Right forelimb (tissue), 1 donor: ENCODE measurements around the gene LGR6.

Source experiments
- DNase-seq: peaks from one replicate; pipeline ENCODE4 v3.0.0-alpha.2; 2018

The LGR6 gene

GRCh38 chr1:202302166-202302565 is 108.6 kb downstream of the LGR6 start:
- no peak for DNase-seq

- DNase-seq = no peak
Measured at GRCh38 chr1:202304375-202304774, 110.8 kb downstream of the LGR6 start.

DNA sequence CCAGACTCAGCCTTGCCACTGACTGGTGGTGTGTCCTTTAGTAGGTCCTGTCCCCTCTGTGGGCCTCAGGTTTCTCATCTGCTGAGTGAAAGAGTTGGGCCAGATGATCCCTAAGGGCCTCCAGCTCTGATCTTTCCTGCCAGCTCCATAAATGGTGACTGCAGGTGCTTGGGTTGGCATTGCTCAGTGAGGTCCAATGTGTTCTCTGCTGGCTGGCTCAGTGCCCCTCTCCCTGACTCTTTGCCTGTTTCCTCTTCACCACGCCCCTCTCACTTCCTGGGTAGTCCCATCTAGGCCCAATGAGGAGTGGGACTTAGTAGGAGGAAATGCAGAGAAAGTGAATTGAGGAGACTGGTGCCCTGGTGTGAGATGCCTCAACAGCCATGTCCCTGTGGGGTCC is 111.6 kb downstream of the LGR6 start:
- DNase-seq = no peak

- DNase-seq = no peak
Measured at GRCh38 chr1:202306535-202307345, 113.1 kb downstream of the LGR6 start.

DNA sequence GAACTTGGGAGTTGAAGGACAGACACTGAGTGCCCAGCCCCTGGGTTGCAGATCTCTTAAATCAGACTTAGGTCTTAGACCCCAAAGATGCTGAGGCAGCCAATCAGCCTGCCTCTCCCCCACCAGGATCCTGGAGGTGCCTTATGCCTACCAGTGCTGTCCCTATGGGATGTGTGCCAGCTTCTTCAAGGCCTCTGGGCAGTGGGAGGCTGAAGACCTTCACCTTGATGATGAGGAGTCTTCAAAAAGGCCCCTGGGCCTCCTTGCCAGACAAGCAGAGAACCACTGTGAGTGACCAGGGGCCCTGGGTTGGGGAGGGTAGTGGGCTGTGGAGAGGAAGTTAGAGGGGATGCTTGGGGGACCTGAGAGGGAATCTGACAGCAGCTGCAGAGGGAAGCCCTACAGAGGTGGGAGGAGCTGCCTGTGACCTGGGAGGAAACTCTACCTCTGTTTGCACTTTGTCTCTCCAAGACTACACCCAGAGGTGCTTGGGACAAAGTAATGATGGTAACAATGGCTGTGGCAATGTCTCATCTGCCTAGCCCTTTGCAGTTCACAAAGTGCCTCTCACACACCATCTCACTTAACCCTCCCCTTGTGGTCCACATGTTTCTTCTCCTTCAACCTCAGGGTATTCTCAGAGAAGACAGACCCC is 116.6 kb downstream of the LGR6 start:
- DNase-seq = no peak

DNA sequence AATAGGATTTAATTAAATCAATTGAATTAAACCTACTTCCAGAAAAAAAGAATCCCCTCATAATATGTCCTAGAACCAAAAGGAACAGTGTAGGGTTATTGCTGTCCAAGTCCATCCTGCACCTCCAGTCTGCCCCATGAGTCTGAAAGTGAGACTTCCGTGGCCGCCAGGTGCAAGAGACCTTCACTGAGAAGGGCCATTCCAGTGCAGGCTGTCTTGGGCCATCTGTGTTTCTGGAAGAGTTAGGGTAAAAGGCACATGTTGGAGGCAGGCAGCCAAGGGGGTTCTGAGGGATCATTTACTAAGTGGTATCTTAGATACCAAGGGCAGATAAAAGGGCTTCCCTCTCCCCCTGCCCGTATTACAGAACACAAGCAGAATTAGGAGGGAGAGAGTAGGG is 117.1 kb downstream of the LGR6 start:
- DNase-seq = no peak

- DNase-seq = no peak
Measured at GRCh38 chr1:202311875-202312635, 118.5 kb downstream of the LGR6 start.

GRCh38 chr1:202315576-202316168 is 122.1 kb downstream of the LGR6 start:
- DNase-seq = peak; percentile 83

- no peak for DNase-seq
Measured at GRCh38 chr1:202316186-202316585, 122.6 kb downstream of the LGR6 start.

DNA sequence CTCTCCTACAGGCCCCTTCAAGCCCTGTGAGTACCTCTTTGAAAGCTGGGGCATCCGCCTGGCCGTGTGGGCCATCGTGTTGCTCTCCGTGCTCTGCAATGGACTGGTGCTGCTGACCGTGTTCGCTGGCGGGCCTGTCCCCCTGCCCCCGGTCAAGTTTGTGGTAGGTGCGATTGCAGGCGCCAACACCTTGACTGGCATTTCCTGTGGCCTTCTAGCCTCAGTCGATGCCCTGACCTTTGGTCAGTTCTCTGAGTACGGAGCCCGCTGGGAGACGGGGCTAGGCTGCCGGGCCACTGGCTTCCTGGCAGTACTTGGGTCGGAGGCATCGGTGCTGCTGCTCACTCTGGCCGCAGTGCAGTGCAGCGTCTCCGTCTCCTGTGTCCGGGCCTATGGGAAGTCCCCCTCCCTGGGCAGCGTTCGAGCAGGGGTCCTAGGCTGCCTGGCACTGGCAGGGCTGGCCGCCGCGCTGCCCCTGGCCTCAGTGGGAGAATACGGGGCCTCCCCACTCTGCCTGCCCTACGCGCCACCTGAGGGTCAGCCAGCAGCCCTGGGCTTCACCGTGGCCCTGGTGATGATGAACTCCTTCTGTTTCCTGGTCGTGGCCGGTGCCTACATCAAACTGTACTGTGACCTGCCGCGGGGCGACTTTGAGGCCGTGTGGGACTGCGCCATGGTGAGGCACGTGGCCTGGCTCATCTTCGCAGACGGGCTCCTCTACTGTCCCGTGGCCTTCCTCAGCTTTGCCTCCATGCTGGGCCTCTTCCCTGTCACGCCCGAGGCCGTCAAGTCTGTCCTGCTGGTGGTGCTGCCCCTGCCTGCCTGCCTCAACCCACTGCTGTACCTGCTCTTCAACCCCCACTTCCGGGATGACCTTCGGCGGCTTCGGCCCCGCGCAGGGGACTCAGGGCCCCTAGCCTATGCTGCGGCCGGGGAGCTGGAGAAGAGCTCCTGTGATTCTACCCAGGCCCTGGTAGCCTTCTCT is 124.6 kb downstream of the LGR6 start:
- DNase-seq = no peak

- DNase-seq = no peak
Measured at GRCh38 chr1:202319381-202320080, 125.9 kb downstream of the LGR6 start.

GRCh38 chr1:202320081-202320405 is 126.4 kb downstream of the LGR6 start:
- no peak for DNase-seq

- no peak for DNase-seq
Measured at GRCh38 chr1:202323731-202324130, 130.1 kb downstream of the LGR6 start.

- DNase-seq = no peak
Measured at GRCh38 chr1:202324646-202325045, 131.0 kb downstream of the LGR6 start.

GRCh38 chr1:202329891-202330290 is 136.3 kb downstream of the LGR6 start:
- DNase-seq = no peak

DNA sequence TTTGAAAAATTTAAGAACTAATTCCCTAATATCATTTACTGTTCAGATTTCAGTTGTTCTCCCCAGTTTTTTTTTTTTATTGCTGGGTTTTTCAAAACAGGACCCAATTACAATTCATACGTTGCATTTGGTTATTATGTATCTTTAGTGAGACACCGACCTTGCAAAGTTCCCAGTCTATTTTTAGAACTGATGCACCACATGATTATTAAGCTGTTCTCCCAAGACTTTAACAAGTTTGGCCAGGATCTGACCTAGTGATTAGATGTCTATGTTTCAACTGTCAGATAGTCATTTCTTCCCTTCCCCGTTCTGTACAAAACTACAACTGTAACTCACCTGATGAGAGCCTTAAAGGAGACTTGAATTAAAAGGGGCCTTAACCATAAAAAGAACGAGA is 140.3 kb downstream of the LGR6 start:
- DNase-seq = no peak

- no peak for DNase-seq
Measured at GRCh38 chr1:202343652-202344349, 150.2 kb downstream of the LGR6 start.

DNA sequence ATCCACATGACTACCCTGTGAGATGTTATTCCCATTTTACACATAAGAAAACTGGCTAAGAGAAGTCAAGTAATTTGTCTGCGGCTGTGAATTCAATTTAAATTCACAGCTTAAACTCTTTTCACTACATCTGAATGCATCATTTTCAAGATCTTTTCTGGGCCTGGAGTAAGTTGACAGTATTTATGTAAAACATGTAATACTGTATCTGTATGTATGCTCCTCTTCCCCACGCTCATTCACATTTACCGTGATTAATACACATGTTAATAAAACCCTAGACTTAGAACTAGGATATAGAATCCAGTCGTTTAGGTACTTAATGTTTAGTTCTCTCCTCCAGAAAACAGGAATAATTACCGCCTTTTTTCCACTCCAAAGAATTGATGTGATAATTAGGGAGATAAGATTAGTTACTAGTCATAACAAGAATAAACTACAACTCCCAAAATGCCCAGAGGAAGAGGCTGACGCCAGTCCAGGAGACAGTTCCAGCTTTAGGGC is 154.5 kb downstream of the LGR6 start:
- DNase-seq = no peak

DNA sequence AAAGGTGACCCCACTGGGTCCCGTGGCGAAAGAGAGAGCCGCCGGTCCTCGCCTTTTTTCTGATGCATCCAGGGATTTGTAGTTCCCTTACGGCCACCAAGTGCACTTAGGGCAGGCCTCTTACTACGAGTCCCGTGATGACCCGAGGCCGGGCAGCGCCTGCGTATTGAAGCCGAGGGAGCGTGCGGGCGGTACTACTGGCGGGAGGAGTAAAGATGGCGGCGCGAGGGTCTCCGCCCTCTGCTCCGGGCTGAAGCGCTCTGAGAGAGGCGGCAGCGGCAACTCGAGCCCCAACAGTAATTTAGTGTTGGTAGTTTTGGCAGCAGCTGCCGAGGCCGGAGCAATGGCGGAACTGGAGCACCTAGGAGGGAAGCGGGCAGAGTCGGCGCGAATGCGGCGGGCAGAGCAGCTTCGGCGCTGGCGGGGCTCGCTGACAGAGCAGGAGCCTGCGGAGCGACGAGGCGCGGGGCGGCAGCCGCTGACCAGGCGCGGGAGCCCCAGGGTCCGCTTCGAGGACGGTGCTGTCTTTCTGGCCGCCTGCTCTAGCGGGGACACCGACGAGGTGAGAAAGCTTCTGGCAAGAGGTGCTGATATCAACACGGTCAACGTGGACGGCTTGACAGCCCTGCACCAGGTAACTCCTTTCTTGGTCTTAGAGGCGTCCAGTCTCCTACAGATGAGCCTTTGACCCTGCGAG is 155.1 kb downstream of the LGR6 start, which contains the start of gene PPP1R12B:
Gene PPP1R12B, plus strand, starts transcription at position 191 of the 697 bp plus-strand sequence. Its CDS starts 153 bp downstream, at position 344.
- peak; percentile 96 for DNase-seq
